GM19395 (cell line): ENCODE data around the gene ZNF213.

Source experiments
- ATAC-seq: cut with Tn5 transposase; IDR thresholded peaks from one replicate; pipeline ENCODE4 v1.9.1; 2021; ENCODE audit warnings: mild to moderate bottlenecking, moderate library complexity; ENCODE audit not compliant: unreplicated experiment

Gene ZNF213

GRCh38 chr16:3147757-3148104 is 12.9 kb downstream of the ZNF213 start:
- ATAC-seq, result no peak

DNA sequence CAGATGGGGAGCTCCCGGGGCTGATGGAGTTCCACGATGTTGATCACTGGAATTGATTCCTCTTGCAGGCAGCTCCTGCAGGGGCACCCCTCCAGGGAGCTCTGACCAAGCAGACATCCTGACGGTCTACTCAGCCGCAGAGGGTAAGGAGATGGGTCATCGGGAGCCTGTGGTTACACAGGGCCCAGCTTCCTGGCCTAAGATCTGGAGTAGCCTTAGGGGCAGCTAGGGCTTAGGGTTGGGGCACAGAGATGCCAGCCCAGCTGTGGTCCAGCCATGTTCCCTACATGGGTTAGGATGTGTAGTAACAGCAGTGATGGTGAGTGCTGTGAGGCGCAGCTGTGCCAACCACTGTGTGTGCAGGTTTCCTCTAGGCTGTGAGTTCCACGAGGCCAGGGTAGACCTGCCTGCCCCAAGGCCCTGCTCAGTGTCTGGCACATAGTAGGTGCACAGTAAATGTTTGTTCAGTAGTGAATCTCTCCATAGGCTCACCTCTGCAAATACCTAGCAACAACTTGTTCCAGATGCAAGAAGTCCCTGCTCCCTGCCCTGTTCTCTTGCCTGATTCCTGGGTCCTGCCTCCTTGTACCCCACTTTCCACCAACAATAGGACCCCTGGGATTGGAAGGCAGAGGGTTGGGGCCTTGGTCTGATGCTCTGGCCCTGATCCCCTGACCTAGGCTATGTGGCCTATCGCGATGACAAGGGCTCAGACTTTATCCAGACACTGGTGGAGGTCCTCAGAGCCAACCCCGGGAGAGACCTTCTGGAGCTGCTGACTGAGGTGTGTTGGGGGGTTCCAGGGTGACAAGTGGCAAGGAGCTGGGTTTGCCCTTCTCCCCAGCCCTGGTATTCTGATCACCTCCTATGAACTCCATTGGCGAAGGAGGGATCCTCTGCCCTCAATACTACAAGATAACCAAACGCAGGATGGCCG is 13.7 kb downstream of the ZNF213 start:
- no peak for ATAC-seq

GRCh38 chr16:3149193-3149530 is 14.3 kb downstream of the ZNF213 start:
- ATAC-seq, result no peak

DNA sequence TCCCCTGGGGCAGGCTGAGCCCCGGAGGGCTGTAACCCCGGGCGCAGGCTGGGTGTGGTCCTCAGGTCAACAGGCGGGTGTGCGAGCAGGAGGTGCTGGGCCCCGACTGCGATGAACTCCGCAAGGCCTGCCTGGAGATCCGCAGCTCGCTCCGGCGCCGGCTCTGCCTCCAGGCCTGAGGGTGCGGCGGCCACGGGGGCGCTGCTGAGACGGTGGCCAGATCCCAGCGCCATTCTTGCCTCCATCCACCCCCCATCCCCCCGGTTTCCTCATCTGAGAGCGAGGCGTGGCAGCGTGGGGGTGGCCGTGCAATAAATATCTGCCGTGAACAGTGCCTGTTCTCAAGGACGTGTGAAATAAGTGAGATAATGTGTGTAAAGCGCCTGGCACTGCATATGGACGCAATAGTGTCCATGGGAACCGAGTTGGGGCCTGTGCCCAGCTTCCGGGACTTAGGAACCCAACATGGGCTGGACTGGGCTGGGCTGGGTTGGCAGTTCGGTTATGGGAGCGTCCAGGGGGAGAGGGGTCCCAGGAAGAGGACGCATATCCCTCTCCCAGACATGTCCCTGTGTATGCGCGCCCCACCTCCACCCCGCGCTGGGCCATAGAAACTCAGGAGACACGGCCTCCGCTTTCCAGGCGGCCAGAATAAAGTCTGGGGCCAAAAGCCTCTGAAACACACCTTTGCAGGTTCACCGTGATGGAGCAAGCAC is 15.0 kb downstream of the ZNF213 start:
- peak; percentile 19 for ATAC-seq

DNA sequence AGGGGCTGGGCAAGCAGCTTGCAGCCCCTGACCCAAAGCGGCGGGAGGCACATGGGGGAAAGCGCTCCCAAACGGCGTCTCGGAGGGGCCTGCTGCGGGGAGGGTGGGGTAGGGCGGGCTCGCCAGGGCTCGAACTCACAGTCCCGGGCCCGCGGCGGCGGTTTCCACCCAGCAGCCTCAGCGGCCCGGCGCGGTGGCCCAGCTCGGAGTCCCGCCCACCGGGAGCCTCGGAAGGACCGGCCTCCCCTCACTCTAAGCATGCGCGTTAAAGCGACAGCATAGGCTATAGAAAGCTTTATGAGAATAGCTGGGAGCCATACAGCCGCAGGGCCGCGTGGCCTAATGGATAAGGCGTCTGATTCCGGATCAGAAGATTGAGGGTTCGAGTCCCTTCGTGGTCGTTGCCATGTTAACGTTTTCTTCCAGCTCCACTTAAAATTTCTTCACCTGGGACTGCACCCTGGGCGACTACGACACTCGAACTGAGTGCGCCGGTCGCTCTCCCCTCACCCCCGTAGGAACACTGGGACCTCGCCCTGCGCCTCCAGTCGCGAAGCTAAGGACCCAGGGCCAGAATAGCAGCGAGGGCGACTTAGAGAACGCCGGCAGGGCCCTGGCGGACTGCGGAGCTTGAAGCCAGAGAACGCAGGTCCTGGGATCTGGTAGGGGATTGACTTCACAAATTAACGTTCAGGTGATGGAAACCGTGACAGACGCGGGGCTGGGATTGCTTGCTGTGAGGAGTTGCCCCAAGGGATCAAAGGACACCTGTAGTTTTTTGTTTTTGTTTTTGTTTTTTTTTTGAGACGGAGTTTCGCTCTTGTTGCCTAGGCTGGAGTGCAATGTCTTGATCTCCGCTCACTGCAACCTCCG is 15.8 kb downstream of the ZNF213 start:
- ATAC-seq, result peak; percentile 68

DNA sequence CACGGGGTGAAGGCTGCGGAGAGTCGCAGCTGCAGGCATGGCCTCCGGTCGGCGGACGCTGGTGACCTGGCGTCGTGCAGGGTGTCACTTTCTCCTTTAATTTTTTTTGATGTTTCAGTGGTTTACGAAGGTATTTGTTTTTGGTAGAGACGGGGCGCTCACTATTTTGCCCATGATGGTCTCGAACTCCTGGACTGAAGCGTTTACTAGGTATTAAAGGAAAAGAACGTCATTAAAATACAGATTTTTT is 17.1 kb downstream of the ZNF213 start:
- no peak for ATAC-seq

DNA sequence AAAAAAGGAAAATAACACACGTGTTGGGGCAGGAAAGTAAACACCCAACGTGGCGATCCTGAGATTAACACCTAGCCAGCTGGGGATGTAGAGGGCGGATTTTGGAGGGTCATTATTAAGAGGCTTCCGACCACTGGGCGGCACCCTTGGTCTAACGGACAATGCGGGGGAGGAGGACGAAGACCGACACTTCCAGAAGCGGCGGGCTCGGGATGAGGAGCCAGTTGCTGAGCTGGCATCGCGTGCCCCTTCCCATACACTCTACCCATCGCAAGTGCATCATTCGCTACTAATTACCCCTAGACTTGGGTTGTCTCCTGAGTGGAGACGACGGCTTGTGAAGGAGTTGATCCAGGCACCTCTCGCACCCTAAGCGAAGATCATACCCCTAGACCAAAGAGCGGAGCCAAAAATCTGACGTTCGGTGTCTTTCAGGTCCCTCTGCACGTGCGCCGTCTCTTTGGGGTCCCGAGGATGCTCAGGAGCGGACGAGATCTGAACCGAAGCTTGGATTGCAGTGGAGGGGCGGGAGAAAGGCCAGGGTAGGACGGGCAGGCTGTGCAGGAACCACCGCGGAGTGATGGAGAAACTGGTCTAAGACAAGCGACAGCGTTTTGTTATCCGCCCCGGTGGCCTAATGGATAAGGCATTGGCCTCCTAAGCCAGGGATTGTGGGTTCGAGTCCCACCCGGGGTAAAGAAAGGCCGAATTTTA is 17.6 kb downstream of the ZNF213 start:
- no peak for ATAC-seq

GRCh38 chr16:3152991-3153368 is 18.2 kb downstream of the ZNF213 start:
- ATAC-seq, result no peak

- no peak for ATAC-seq
Observed at GRCh38 chr16:3155181-3155580, 20.4 kb downstream of the ZNF213 start.

- no peak for ATAC-seq
Observed at GRCh38 chr16:3155972-3156371, 21.1 kb downstream of the ZNF213 start.

- no peak for ATAC-seq
Observed at GRCh38 chr16:3157229-3158025, 22.6 kb downstream of the ZNF213 start.

DNA sequence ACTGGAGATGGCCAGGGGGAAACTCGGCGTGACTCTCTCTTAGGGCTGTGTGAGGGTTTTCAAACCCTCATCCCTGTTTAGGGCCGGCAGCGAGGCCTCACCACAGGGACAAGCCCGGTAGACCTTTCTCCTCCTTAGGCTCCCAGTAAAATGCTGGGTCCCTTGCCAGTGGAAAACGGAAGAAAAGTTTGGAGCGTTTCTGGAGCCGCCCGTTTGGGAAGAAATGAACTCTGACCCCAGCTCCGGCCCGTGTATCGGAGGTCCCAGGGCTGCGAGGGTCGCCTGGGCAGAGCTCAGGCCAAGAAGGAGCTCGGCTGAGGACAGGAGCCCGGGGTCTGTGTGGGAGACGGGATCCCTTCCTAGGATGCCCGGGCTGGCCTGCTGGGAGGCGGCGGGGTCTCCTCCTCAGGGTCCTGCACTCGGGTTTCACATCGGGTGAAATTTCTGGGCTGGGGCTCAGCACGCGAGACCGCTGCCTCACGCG is 23.2 kb downstream of the ZNF213 start:
- no peak for ATAC-seq

DNA sequence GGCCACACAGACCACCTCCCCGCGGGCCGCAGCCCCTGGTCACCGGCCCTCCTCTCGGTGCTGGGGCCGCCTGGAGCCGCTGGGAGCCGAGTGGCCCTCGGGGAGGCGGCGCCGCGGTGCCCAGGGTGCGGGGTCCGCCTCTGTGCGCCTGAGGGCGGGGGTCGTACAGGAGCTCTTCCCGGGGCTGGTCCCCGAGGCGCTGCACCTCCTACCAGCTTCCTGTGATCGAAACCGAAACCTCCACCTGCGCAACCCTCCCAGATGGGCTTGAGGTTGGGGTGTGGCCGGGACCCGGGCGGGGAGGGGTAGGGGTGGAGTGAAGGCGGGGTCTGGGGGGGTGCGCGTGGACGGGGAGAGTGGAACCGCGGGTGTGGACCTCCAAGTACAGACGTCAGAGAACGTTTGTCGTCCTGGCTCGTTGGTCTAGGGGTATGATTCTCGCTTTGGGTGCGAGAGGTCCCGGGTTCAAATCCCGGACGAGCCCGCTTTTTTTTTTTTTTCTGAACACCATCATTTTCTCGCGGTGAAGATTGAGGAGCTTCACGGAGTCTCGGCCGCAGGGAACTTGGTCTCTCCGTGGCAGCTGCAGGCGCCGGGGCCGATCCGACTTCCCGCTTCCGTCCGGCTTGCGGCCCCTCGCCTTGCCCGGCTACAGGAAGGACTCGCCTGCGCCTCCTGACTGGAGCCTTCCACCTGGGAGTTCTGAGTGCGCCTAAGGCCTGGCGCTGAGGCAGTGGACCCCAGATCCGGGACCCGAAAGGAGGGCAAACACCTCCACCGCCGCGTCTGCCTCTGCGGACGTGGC is 23.9 kb downstream of the ZNF213 start:
- no peak for ATAC-seq

- ATAC-seq, result no peak
Observed at GRCh38 chr16:3161235-3162018, 26.6 kb downstream of the ZNF213 start.

GRCh38 chr16:3164121-3164991 is 29.5 kb downstream of the ZNF213 start:
- ATAC-seq, result no peak

- ATAC-seq, result no peak
Observed at GRCh38 chr16:3165111-3165822, 30.4 kb downstream of the ZNF213 start.

- no peak for ATAC-seq
Observed at GRCh38 chr16:3166505-3166886, 31.7 kb downstream of the ZNF213 start.
